ENCODE results near the gene BUB1.

Gene BUB1

DNA sequence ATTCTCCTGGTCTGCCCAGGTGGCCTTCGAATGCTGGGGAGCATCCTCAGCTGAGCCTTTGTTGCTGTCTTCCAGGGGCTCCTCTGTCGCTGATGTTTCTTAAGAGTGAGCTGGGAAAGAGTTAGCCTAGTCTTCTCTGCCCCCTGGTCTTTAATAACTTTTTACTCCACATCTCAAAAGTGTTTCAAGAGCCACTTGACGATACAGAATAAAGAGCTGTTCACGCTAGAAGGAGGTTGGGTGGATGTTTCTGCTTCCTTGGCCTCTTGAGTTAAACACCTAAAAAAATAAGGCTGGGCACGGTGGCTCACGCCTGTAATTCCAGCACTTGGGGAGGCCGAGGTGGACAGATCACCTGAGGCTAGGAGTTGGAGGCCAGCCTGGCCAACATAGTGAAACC is 2.8 kb upstream of the BUB1 start:
- peaks cover 14% of the 10 kb centered on the region for H3K27me3 Mint-ChIP-seq (ENCODE audit: low read depth)
- peaks cover 32% of the 10 kb centered on the region for H3K4me1 Mint-ChIP-seq
- TF ChIP-seq, protein P1, sequence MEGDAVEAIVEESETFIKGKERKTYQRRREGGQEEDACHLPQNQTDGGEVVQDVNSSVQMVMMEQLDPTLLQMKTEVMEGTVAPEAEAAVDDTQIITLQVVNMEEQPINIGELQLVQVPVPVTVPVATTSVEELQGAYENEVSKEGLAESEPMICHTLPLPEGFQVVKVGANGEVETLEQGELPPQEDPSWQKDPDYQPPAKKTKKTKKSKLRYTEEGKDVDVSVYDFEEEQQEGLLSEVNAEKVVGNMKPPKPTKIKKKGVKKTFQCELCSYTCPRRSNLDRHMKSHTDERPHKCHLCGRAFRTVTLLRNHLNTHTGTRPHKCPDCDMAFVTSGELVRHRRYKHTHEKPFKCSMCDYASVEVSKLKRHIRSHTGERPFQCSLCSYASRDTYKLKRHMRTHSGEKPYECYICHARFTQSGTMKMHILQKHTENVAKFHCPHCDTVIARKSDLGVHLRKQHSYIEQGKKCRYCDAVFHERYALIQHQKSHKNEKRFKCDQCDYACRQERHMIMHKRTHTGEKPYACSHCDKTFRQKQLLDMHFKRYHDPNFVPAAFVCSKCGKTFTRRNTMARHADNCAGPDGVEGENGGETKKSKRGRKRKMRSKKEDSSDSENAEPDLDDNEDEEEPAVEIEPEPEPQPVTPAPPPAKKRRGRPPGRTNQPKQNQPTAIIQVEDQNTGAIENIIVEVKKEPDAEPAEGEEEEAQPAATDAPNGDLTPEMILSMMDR (IDR thresholded peaks at IDR 0.05; ENCODE audit: unreplicated experiment in 3 of 3): no peak
- H3K9me3 Mint-ChIP-seq: no peaks in the 10 kb centered on the region
- no peak overlapping the region for H3K27ac Mint-ChIP-seq
- H3K4me3 Mint-ChIP-seq: peak overlapping the region; percentile 41 to 74 (median 64)
- H3K36me3 Mint-ChIP-seq (ENCODE audit: low read depth): no peaks in the 10 kb centered on the region

DNA sequence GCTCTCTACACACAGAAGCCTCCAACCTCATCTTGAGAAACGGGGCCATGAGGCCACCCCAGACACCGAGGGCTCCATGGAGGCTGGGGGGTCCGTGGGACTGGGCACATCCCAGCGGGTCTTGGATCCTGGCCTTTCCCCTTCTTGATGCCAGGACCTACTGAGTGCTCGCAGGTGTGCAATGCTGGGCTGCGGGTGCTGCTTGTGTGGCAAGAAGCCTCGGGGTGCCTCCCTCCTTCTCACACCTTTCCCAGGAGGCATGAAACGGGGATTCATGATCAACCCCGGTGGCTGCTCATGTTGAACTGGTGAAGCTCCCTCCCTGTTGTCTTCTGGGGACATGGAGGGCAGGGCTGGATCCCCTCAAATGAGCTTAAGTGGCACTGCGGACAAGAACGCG is 2.0 kb upstream of the BUB1 start:
- Mint-ChIP-seq H3K27ac (peak overlapping the region; percentile 97 to 98 (median 97)), H3K9me3 (no peaks in the 10 kb centered on the region), H3K4me1 (peaks cover 38% of the 10 kb centered on the region), H3K36me3 (ENCODE audit: low read depth) (no peaks in the 10 kb centered on the region), H3K4me3 (peak overlapping the region; percentile 91 to 95 (median 95)), H3K27me3 (ENCODE audit: low read depth) (peaks cover 8% of the 10 kb centered on the region)
- TF ChIP-seq, protein P1 (IDR thresholded peaks at IDR 0.05; ENCODE audit: unreplicated experiment in 3 of 3): no peak

DNA sequence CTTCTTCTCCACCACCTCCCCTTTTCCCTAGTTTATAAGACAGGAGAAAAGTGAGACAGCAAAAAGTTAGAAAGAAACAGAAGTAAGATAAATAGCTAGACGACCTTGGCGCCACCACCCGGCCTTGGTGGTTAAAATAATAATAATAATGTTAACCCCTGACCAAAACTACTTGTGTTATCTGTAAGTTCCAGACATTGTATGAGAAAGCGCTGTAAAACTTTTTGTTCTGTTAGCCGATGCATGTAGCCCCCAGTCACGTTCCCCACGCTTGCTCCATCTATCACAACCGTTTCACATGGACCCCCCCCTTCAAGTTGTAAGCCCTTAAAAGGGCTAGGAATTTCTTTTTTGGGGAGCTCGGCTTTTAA is 1.5 kb upstream of the BUB1 start:
- Mint-ChIP-seq H3K4me3 (peak overlapping the region; percentile 91 to 95 (median 95)), H3K9me3 (no peaks in the 10 kb centered on the region), H3K36me3 (ENCODE audit: low read depth) (no peaks in the 10 kb centered on the region), H3K4me1 (peaks cover 41% of the 10 kb centered on the region), H3K27me3 (ENCODE audit: low read depth) (peaks cover 8% of the 10 kb centered on the region), H3K27ac (peak overlapping the region; percentile 97 to 98 (median 97))
- TF ChIP-seq, protein P1 (IDR thresholded peaks at IDR 0.05; ENCODE audit: unreplicated experiment in 3 of 3): no peak

GRCh38 chr2:110678457-110679336 is 834 bp upstream of the BUB1 start:
- peak overlapping the region; percentile 91 to 95 (median 95) for H3K4me3 Mint-ChIP-seq
- no peaks in the 10 kb centered on the region for H3K36me3 Mint-ChIP-seq (ENCODE audit: low read depth)
- H3K27ac Mint-ChIP-seq: peak overlapping the region; percentile 97 to 98 (median 97)
- no peaks in the 10 kb centered on the region for H3K9me3 Mint-ChIP-seq
- H3K4me1 Mint-ChIP-seq: peaks cover 36% of the 10 kb centered on the region
- H3K27me3 Mint-ChIP-seq (ENCODE audit: low read depth): peaks cover 8% of the 10 kb centered on the region
- TF ChIP-seq, protein P1 (IDR thresholded peaks at IDR 0.05; ENCODE audit: unreplicated experiment in 3 of 3): no peak

GRCh38 chr2:110677080-110677479 is 783 bp downstream of the BUB1 start:
- TF ChIP-seq, protein P1 (IDR thresholded peaks at IDR 0.05; ENCODE audit: unreplicated experiment in 3 of 3): no peak
- Mint-ChIP-seq H3K27me3 (ENCODE audit: low read depth) (peaks cover 4% of the 10 kb centered on the region), H3K4me3 (peak overlapping the region; percentile 91 to 95 (median 95)), H3K27ac (peak overlapping the region in 1 of 3 experiments; percentile 57), H3K36me3 (ENCODE audit: low read depth) (peaks cover 4% of the 10 kb centered on the region), H3K9me3 (no peaks in the 10 kb centered on the region), H3K4me1 (peaks cover 36% of the 10 kb centered on the region)

All from nephron (organoid).